OCI-LY1 (cell line): ENCODE data around the gene SNX2.

Source experiments
- EZH2 ChIP-seq: fragments of 200-600 bp; sonication (generic), shearing (Covaris generic); IDR thresholded peaks from 2 replicates; pipeline ENCODE4 v1.8.0; 2017; ENCODE audit warnings: borderline replicate concordance, mixed run types, mild to moderate bottlenecking, antibody characterized with exemption, low read length, moderate library complexity, mixed read lengths
- TF ChIP-seq, protein P1 (sequence below): fragments of 200-600 bp; sonication (generic), shearing (Covaris generic); IDR thresholded peaks from 2 replicates; pipeline ENCODE4 v1.5.1; 2017; ENCODE audit warnings: mild to moderate bottlenecking, antibody characterized with exemption, low read length, moderate library complexity, mixed read lengths

DNA sequence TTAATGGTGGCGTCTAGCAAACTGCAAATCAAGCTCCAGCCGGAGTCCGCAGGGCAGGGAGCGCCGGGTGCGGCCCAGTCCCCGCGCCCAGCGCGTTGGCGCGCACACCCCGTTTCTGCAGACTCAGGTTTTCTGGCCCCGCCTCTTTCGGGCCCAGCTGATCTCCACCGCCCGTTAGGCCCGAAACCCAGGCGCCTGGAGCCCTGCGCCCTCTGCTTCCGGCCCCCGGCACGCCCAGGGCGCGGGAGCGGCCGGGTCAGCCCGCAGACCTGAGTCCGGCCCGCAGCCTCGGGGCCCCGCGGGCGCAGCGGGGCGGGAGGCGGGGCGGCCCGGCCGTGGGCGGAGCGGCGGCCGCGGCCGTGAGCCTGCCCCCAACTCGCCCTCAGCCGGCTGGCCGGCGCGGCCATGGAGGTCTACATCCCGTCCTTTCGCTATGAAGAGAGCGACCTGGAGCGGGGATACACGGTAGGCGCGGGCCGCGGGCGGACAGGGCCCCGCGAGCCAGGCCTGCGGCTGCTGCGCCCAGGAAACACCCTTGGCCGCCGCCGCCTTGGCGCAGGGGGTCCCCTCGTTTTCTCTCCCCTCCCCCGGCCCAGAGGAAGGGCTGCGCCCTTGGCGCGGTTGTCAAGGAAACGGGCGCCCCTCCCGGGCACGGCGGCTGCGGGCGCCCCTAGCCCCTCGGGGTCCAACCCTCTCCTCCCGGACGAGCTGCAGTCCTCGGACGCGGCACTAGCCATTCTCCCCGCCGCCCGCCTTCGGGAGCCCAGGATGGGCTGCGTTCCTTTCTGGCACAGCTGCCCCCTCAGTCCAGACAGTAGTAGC, 70.6 kb downstream of the SNX2 start, which contains the start of gene SNX24:
- TF ChIP-seq, protein P1, sequence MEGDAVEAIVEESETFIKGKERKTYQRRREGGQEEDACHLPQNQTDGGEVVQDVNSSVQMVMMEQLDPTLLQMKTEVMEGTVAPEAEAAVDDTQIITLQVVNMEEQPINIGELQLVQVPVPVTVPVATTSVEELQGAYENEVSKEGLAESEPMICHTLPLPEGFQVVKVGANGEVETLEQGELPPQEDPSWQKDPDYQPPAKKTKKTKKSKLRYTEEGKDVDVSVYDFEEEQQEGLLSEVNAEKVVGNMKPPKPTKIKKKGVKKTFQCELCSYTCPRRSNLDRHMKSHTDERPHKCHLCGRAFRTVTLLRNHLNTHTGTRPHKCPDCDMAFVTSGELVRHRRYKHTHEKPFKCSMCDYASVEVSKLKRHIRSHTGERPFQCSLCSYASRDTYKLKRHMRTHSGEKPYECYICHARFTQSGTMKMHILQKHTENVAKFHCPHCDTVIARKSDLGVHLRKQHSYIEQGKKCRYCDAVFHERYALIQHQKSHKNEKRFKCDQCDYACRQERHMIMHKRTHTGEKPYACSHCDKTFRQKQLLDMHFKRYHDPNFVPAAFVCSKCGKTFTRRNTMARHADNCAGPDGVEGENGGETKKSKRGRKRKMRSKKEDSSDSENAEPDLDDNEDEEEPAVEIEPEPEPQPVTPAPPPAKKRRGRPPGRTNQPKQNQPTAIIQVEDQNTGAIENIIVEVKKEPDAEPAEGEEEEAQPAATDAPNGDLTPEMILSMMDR = no peak
- TF ChIP-seq EZH2 = no peak
